Bronchial epithelial cell (primary cell): ENCODE results near the gene IGSF9. TPM values are rescaled to one million over a fixed set of nuclear protein-coding genes. Genes with fewer than 3 reads are reported as not detected.

Experiments used
- DNase-seq: peaks from one replicate; pipeline ENCODE4 v3.0.0-alpha.2; 2010; ENCODE audit warnings: low read depth
- FAIRE-seq: peaks from 2 replicates; lab custom pipeline; 2011; peaks lifted over from hg19 to GRCh38; lab: Jason Lieb, UNC
- H3K27me3 ChIP-seq: 2 replicates; pipeline ENCODE4 v1.5.1; 2011; ENCODE audit warnings: low read length; ENCODE audit not compliant: control insufficient read depth, insufficient read depth
- H3K36me3 ChIP-seq: 2 replicates; pipeline ENCODE4 v1.5.1; 2011; ENCODE audit warnings: low read length; ENCODE audit not compliant: control insufficient read depth, insufficient read depth
- H3K4me3 ChIP-seq: 2 replicates; pipeline ENCODE4 v1.5.1; 2011; ENCODE audit warnings: mild to moderate bottlenecking, low read depth, low read length, control low read depth
- total RNA-seq: library from RNA; depleted of rRNA; stranded (reverse); fragments of >200 nt; gene quantifications from 2 replicates; pipeline ENCODE4 v1.2.1, GENCODE V29; 2014
- TF ChIP-seq, protein P1 (sequence below): IDR thresholded peaks from 2 replicates; pipeline ENCODE4 v1.5.1; 2011; ENCODE audit warnings: mild to moderate bottlenecking, moderate library complexity, low read length, control low read depth, inconsistent platforms; ENCODE audit not compliant: insufficient read depth, severe bottlenecking

The IGSF9 gene
- total RNA-seq, 1 donor from 2014 or later = 6.3 TPM

DNA sequence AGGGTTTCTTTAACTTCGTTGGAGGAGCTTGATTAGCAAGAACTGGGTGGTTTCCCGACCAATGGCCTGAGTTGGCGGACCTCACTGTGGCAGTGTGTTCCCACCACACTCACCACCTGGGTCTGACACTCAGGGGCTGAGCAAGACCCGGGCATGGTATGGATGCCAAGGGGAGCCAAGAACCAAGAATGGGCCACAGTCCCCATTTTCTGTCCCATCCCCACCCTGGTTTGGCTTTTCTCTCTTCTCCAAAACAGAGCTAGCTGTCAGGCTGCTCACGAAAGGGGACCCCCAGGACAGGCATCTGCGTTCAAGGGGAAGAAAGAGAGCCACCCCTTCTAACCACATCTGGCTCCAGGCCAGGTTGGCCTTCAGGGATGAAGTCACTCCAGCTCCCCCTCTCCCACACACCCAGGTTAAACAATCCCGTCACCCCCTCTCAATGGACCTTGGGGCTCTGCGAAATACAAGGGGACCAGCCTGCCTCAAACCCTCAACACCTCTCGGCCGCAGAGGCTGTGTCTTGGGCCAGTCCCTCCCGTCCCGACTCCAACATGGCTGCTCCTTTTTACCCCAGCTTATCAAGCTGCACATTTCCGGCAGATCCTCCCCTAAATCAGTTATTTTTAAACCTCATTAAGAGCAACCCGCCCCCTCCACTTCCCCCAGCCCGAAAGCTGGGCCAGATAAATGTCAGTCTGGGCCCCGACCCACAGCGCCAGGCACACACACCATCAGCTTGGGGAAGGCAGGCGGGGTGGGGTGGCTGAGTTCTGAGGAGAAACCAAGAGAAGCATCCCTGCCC lies 23.5 kb downstream of the IGSF9 start:
- Histone ChIP-seq H3K4me3 (no peak overlapping the region), H3K27me3 (no peaks in the 10 kb centered on the region), H3K36me3 (peaks cover 34% of the 10 kb centered on the region)
- TF ChIP-seq, protein P1, sequence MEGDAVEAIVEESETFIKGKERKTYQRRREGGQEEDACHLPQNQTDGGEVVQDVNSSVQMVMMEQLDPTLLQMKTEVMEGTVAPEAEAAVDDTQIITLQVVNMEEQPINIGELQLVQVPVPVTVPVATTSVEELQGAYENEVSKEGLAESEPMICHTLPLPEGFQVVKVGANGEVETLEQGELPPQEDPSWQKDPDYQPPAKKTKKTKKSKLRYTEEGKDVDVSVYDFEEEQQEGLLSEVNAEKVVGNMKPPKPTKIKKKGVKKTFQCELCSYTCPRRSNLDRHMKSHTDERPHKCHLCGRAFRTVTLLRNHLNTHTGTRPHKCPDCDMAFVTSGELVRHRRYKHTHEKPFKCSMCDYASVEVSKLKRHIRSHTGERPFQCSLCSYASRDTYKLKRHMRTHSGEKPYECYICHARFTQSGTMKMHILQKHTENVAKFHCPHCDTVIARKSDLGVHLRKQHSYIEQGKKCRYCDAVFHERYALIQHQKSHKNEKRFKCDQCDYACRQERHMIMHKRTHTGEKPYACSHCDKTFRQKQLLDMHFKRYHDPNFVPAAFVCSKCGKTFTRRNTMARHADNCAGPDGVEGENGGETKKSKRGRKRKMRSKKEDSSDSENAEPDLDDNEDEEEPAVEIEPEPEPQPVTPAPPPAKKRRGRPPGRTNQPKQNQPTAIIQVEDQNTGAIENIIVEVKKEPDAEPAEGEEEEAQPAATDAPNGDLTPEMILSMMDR = no peak
- DNase-seq (no peak), FAIRE-seq (no peak)

DNA sequence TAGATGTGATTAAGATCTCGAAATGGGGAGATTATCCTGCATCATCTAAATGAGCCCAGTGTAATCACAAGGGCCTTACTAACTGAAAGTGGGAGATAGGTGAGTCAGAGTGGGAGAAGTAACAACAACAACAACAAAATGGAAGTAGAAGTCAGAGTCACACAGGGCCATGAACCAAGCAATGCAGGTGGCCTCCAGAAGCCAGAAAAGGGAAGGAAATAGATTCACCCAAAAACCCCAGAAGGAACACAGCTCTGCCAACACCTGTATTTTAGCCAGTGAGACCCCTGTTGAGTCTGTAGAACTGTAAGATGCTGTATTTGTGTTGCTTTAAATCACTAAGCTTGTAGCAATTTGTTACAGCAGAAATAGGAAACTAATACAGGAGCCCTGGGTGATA lies 24.2 kb downstream of the IGSF9 start:
- DNase-seq (no peak), FAIRE-seq (no peak)
- TF ChIP-seq, protein P1 = no peak
- H3K36me3 ChIP-seq = peaks cover 34% of the 10 kb centered on the region
- H3K27me3 ChIP-seq = no peaks in the 10 kb centered on the region
- no peak overlapping the region for H3K4me3 ChIP-seq

DNA sequence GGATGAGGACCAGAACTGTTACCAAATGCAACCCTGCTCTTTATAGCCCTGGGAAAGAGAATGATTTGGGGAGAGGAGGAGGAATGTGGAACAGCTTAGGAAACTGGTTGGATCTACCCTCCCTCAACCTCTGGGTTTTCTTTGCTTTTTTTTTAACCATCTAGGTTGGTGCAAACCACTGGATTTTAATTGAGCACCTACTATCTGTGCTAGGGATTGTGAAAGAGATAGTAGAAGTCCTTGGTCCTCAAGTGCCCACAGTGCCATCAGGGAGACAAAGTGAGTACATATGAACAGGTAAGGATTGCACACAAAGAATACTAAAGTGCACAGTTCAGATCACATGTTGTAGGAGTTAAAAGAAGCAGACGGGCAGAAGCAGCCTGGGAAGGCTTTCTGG lies 24.8 kb downstream of the IGSF9 start:
- no peaks in the 10 kb centered on the region for H3K27me3 ChIP-seq
- no peak for FAIRE-seq

DNA sequence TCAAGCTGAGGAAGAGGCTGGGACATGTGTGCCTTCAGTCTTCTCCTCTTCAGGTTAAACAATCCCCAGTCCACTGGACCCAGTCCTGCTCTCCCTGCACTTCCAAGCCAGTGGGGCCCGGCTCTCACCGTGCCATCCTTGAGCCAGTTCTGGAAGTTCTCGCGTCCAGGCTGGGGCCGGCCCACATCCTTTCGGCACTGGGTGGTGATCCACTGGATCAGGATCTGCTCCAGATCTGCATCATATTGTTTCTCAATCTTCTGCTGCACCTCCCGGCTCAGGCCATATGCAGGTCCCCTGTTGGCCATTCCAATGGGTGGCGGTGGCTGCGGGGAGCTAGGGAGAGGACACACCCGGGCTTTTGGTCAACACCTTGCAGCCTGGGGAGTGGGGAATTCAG lies 25.2 kb downstream of the IGSF9 start:
- FAIRE-seq = no peak

More for the DNA sequence above, 24.8 kb downstream of the IGSF9 start:
- TF ChIP-seq, protein P1 = no peak
- DNase-seq = no peak
- no peak overlapping the region for H3K4me3 ChIP-seq
- peaks cover 34% of the 10 kb centered on the region for H3K36me3 ChIP-seq

DNA sequence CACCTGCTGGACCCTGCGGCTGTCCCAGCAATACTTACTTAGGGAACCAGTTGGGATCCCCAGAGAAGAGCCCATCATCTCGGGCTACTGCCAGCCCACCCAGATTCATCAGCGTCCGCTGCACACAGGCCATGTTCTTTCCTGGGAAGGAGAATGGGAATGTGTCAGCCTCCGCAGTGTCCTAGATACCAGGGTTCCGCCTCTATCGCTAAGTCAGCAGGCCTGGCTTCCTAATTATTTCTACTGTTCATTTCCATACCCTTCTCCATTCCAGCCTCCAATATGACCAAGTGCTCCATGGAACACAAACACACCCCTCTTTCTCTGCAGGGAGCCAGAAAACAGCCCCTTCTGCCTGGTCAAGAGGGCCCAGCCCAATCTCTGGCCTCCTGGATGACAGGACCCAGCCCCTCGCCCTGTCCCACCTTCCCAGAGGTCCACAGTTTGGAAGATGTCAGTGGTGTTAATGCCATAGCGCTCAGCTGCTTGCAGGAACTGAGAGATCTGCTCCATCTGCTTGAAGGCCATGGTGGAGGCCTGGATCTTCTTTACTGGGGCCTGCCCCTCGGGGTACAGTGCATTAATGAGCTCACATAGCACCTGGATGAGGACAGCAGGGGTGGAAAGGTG lies 26.1 kb downstream of the IGSF9 start:
- Histone ChIP-seq H3K36me3 (peaks cover 34% of the 10 kb centered on the region), H3K4me3 (no peak overlapping the region), H3K27me3 (no peaks in the 10 kb centered on the region)
- no peak for FAIRE-seq
- no peak for DNase-seq
- TF ChIP-seq, protein P1 = no peak

More for the DNA sequence above, 25.2 kb downstream of the IGSF9 start:
- Histone ChIP-seq H3K27me3 (no peaks in the 10 kb centered on the region), H3K36me3 (peaks cover 34% of the 10 kb centered on the region), H3K4me3 (no peak overlapping the region)
- TF ChIP-seq, protein P1 = no peak
- DNase-seq = no peak
